Measurements from ENCODE around the gene TMEM132D. TPM values are rescaled to one million over a fixed set of nuclear protein-coding genes. Genes with fewer than 3 reads are reported as not detected.
A peak's percentile ranks its signal among the peaks of the same experiment; 100 is the strongest.

The TMEM132D gene
- total RNA-seq, 2 donors from 2014 or later: 0.05 TPM; not detected in 1

DNA sequence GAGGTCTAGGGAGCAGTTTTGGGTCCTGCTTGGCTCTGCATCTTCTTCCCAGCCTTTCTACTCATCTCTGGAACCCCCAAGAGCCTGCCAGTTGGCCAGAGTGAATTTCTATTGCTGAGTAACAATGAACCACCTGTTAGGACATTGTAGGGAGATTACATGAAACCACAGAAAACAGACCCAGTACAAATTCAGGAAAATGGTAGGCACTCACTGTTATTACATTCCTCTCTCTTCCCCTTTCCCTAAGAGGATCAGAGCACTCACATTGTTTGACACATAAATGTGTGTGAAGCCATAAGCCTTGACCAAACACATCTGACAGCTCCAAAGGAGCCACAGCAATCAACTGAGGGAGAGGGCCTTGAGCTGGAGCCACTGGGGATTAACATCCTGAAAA is 216.1 kb downstream of the TMEM132D start:
- ATAC-seq: no peak
- intact Hi-C loops (cut with DNase I): no loop called here
- DNase-seq: no peak

DNA sequence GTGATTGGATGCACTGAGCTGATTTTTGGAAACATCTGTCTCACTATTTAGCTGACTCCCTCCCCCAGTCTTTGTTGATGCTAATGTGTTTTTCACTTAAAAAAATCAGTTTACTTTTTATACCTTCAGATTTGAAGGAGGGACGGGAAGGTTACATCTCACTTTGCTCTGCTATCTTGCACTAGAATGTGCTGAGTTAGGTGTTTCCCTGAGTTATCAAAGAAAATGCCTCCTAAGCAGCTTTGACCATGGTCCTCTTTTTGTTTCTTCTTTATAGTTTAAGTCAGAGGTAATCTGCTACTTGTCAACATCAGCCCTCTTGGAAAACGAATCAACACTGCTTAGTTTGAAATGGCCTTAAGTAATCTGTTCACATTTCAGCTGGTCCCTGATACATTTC is 222.0 kb downstream of the TMEM132D start:
- DNase-seq: no peak
- no peak for ATAC-seq
- intact Hi-C loops (cut with DNase I): no loop called here

GRCh38 chr12:129681151-129681550 is 222.7 kb downstream of the TMEM132D start:
- DNase-seq (no peak), ATAC-seq (no peak)
- intact Hi-C loops (cut with DNase I): no loop called here

DNA sequence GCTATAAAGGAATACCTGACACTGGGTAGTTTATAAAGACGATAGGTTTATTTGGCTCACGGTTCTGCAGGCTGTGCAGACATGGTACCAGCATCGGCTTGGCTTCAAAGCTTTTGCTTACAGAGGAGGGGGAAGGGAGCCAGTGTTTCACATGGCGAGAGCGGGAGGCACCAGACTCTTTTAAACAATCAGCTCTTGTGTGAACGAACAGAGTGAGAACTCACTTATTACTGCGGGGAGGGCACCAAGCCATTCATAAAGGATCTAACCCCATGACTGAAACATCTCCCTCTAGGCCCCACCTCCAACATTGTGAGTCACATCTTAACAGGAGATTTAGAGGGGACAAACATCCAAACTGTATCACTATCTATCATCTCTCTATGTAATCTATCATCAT is 227.4 kb downstream of the TMEM132D start:
- intact Hi-C loops (cut with DNase I): no loop called here
- no peak for ATAC-seq

GRCh38 chr12:129675947-129676346 is 227.9 kb downstream of the TMEM132D start:
- ATAC-seq (no peak), DNase-seq (no peak)
- intact Hi-C loops (cut with DNase I): no loop called here

More for the DNA sequence above, 227.4 kb downstream of the TMEM132D start:
- DNase-seq: no peak

DNA sequence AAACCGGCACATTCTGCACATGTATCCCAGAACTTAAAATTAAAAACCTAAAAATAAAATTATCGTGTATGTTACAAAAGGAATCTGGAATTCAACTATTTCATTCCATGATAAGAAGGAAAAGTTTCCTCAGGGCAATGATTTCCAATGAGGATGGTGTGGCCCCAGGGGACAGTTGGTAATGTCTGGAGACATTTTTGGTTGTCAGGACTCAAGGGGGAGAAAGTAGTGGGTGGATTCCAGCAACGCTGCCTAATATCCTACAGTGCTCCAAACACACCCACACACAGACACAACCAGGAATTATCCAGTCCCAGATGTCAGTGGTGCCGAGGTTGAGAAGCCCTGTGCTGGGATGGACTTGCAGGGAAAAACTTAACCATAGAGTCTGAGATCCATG is 228.3 kb downstream of the TMEM132D start:
- DNase-seq (no peak), ATAC-seq (no peak)
- intact Hi-C loops (cut with DNase I): no loop called here

DNA sequence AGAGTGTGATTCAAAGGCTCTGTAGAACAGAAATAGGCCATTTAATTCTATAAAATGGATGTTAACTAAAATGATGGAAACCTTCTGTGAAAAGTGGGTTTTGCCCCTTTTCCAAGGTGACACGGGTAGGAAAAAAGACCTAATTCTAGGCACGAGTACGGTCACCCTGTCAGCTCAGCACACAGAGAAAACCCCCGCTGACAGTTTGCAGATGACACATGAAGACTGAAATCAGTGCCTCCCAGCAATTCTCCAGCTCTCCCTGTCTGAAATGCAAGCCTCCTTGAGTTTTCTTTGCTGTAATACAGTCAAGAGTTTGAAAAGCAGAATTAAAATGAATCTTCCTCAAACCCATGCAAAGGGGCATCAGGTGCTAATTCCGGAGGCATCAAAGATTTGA is 230.0 kb downstream of the TMEM132D start:
- ATAC-seq: no peak
- intact Hi-C loops (cut with DNase I): no loop called here

GRCh38 chr12:129672110-129672509 is 231.7 kb downstream of the TMEM132D start:
- intact Hi-C loops (cut with DNase I): no loop called here
- DNase-seq (no peak), ATAC-seq (no peak)

More for the DNA sequence above, 230.0 kb downstream of the TMEM132D start:
- no peak for DNase-seq

DNA sequence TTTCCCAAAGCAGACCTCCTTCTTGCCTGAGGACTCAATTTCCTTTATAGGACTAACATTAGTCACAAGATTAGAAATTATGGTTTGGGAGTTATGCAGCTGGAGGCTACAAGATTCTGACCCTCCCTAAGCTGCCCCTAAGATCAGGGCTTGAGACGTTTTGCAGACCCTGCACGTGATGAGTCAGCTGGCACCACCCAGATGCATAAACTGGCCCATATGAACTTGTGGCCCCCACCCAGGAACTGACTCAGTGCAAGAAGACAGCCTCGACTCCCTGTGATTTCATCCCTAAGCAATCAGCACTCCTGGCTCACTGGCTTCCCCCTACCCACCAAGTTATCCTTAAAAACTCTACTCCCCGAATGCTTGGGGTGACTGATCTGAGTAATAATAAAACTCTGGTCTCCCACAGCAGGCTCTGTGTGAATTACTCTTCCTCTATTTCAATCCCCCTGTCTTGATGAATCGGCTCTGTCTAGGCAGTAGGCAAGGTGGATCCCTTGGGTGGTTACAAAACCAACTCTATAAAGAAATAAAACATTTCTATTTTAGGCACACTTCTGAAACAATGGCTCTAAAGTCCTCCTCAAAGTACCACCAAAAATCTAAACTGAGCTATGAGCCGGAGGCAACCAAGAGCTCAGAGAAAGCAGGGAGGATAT is 233.4 kb downstream of the TMEM132D start:
- DNase-seq: no peak
- no peak for ATAC-seq
- intact Hi-C loops (cut with DNase I): no loop called here

DNA sequence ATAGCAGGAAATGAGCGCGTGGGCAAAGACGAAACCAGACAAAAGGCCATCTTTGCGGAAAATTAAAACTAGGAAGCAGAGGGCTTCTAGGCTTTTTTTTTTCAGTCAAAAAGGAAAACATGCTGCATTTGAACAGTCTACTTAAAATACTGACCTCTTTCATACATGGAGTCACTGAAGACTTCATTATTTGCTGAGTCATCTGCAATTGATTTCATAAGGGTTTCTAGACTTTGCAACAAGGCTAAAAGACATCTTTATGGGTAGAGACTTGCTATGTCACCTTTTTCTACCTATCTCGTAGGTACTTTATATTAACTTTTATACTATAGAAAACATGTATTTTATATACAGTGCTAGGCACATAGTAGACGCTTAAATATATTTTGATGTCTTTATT is 238.4 kb downstream of the TMEM132D start:
- DNase-seq: no peak
- intact Hi-C loops (cut with DNase I): no loop called here
- ATAC-seq: no peak

DNA sequence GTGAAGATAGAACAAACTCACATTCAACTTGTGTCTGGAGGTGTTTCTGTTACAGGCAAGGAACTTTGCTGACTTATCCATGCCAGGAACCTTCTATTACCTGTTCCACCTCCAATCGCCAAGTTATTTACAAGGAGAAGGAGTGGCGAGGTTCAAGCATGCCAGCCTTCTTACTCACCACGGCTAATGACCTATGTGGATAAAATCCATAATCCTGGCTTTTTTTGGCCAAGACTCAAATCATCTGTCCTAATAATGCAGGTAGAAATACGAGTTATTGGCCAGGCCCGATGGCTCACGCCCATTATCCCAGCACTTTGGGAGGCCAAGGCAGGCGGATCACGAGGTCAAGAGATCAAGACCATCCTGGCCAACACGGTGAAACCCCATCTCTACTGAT is 241.6 kb downstream of the TMEM132D start:
- intact Hi-C loops (cut with DNase I): no loop called here
- DNase-seq: no peak
- no peak for ATAC-seq

GRCh38 chr12:129660946-129661345 is 242.9 kb downstream of the TMEM132D start:
- no peak for ATAC-seq
- intact Hi-C loops (cut with DNase I): no loop called here
- DNase-seq: no peak

DNA sequence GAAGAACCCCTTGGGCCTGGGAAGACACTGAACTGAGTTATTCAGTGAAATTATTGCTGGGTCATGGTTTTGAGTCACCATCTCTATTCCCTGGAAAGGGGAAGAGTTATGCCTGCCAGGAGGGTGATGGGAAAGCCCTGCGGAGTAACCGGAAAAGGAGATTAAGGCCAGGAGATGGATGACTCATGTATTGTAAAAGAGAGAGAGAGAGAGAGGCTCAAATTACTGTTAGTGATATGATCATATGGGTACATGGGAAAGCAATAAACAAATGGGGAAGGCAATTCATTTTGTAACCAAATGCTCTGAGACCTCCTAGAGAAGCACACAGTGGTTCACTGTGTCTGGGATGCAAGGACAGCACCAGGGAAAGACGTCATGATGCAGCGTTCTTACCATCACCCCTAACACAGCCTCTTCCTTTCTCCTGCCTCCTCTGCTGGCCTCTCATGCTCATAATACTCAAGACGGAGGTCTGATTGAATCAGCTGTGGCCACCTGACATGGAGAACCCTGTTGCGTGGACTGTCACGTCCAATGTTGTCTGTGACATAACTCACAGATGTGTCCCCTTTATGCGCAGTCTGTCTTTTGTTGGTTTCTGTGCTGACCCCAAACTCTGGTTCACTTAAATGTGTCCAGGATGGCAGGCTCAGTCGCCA is 243.7 kb downstream of the TMEM132D start:
- intact Hi-C loops (cut with DNase I): no loop called here
- DNase-seq (no peak), ATAC-seq (peak in 1 of 2 donors; percentile 63)

DNA sequence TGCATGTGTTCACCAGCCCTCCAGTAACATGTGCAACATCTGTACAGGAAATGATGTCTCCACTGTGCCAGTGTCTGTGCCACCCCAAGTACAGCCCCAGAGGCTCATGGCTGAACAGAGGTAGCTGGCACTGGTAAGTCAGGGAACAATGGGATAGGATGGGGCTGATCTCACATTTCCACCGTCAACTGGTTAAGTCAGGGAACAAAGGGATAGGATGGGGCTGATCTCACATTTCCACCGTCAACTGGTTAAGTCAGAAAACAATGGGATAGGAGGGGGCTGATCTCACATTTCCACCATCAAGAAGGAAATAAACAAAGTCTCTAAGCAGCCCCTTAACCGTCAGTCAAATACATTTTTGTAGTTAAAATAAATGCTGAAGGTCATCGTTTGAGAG is 246.6 kb downstream of the TMEM132D start:
- intact Hi-C loops (cut with DNase I): no loop called here

DNA sequence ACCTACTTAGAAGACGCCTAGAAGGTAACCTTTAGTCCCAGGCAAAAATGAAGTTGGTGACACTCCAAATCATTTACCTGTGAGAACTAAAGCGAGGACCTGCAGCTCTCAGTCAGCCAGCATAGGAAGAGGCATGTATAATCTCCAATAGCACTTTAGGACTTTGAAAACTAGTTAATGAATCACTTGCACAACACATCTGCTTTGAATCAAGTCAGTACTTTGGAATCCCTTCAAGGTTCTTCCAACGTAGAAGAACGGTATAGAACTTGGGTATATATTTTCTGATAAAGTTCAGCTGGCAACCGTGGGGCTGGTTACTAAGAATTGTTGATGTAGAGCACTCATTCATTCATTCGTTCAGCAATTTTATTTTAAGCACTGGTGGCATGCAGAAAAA is 251.9 kb downstream of the TMEM132D start:
- intact Hi-C loops (cut with DNase I): no loop called here
- no peak for DNase-seq
- no peak for ATAC-seq

More for the DNA sequence above, 246.6 kb downstream of the TMEM132D start:
- ATAC-seq (no peak), DNase-seq (no peak)

- no peak for DNase-seq
- intact Hi-C loops (cut with DNase I): no loop called here
- no peak for ATAC-seq
Observed at GRCh38 chr12:129641926-129642325, 261.9 kb downstream of the TMEM132D start.

DNA sequence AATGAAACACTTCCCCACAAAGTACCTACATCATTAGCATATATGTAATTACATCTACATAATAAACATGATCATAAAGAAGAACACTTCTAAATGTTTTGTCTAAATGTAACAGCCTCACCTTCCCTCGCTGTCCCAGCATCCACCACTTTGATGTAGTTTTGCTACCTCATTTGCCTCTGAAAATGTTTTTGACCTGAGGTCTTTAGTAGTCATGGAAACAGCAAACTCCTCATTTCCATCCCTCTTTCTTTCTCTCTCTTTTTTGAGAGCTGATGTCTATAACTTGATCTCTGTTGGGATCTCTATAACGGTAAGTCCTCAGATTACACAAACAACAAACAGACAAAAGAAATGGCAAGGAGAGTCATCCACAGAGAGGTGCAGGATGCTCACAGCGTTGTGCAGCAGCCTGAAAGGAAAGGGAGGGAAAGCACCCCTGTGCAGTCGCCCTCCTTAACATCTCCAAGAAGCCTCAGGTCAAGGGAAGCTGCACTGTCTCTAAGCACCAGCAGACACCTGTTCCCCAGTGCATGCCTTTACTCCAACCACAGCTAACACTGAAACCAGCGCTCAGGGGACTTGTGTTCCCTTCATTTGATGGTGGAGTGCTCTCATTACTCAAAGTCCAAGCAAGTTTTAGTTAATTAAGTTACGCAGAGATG is 268.7 kb downstream of the TMEM132D start:
- intact Hi-C loops (cut with DNase I): no loop called here
- DNase-seq (no peak), ATAC-seq (no peak)

GRCh38 chr12:129631316-129631715 is 272.5 kb downstream of the TMEM132D start:
- ATAC-seq (no peak), DNase-seq (no peak)
- intact Hi-C loops (cut with DNase I): no loop called here

DNA sequence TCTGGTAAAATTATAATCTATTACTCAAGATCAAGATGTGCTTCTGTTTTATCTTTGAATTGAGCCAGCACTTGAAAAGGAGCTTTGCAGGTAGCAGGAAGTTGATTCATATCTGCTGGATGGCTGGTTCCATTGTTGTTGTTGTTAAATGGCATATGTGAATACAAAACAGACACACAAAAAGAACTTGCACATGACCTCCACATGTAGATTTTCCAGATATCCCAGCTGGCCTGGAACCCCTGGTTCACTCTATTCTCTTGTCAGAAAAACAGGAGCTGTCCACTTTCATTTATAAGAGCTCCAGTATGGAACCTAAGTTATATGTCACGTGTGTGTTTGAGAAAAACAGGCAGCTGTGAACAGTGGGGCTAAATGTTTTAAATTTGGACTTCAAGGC is 273.9 kb downstream of the TMEM132D start:
- intact Hi-C loops (cut with DNase I): no loop called here
- DNase-seq (no peak), ATAC-seq (no peak)

- DNase-seq: no peak
- ATAC-seq: no peak
- intact Hi-C loops (cut with DNase I): no loop called here
Observed at GRCh38 chr12:129622566-129622965, 281.3 kb downstream of the TMEM132D start.

GRCh38 chr12:129619271-129619670 is 284.6 kb downstream of the TMEM132D start:
- ATAC-seq (no peak), DNase-seq (no peak)
- intact Hi-C loops (cut with DNase I): no loop called here
